Measurements from ENCODE around the gene GATA6.

GRCh38 chr18:22223254-22223964 is 54.0 kb downstream of the GATA6 start:
- TF ChIP-seq TEAD4 (IDR thresholded peaks at IDR 0.05; ENCODE audit: borderline replicate concordance, insufficient read depth) (no peak), POLR2AphosphoS5 (IDR thresholded peaks at IDR 0.05; ENCODE audit: low read depth, low read length) (no peak), ELF1 (IDR thresholded peaks at IDR 0.05) (no peak), USF2 (IDR thresholded peaks at IDR 0.05; ENCODE audit: borderline replicate concordance, low read depth, low read length) (no peak)

Data from SK-N-SH (cell line).